Prostate gland (tissue), 2 donors: Measurements from ENCODE around the gene PPP1R2C.

Source experiments
- CTCF ChIP-seq, 4 experiments: fragments of 200-600 bp in 2 of 4; fragments of 450-650 bp in 2 of 4; sonication (generic) in 2 of 4; IDR thresholded peaks; 1 replicate in 3 of 4; 2 replicates in 1 of 4; pipeline ENCODE4 v1.5.1; 2016 to 2019; ENCODE audit warnings: antibody characterized with exemption in 4 of 4, mild to moderate bottlenecking in 2 of 4, moderate library complexity in 2 of 4
- POLR2AphosphoS5 ChIP-seq: sonication (generic); formaldehyde crosslinking; IDR thresholded peaks from one replicate; pipeline ENCODE4 v1.6.1; 2017; ENCODE audit warnings: antibody characterized with exemption

- TF ChIP-seq POLR2AphosphoS5: no peak
- no peak for TF ChIP-seq CTCF (IDR thresholded peaks at IDR 0.05)
Observed at GRCh38 chrX:42755815-42756214, 22.1 kb downstream of the PPP1R2C start.
